ENCODE results near the gene PCDHGC5. TPM values are rescaled to one million over a fixed set of nuclear protein-coding genes. Genes with fewer than 3 reads are reported as not detected.
A peak's percentile ranks its signal among the peaks of the same experiment; 100 is the strongest.

The PCDHGC5 gene
- total RNA-seq, 2 donors from 2014 or later = 0.32 to 0.64 TPM

GRCh38 chr5:141506381-141507155 is 17.7 kb downstream of the PCDHGC5 start:
- H3K4me3 ChIP-seq = no peak overlapping the region
- no peak overlapping the region for H3K27ac ChIP-seq
- H3K27me3 ChIP-seq = no peaks in the 10 kb centered on the region
- no peak for DNase-seq
- no peak for TF ChIP-seq CTCF (IDR thresholded peaks at IDR 0.05)
- no peaks in the 10 kb centered on the region for H3K9me3 ChIP-seq
- H3K36me3 ChIP-seq = no peaks in the 10 kb centered on the region
- H3K4me1 ChIP-seq = no peaks in the 10 kb centered on the region
- no peak overlapping the region for H3K9ac ChIP-seq (ENCODE audit: low read depth in 2 of 2, low read length in 2 of 2)
- intact Hi-C loops (cut with DNase I) = no loop called here

- no peaks in the 10 kb centered on the region for H3K4me1 ChIP-seq
- H3K27ac ChIP-seq = peak overlapping the region; percentile 70
- TF ChIP-seq CTCF (IDR thresholded peaks at IDR 0.05) = no peak
- H3K9ac ChIP-seq (ENCODE audit: low read depth in 2 of 2, low read length in 2 of 2) = peak overlapping the region in 1 of 2 donors; percentile 35
- DNase-seq = no peak
- H3K36me3 ChIP-seq = no peaks in the 10 kb centered on the region
- H3K27me3 ChIP-seq = no peaks in the 10 kb centered on the region
- intact Hi-C loops (cut with DNase I) = no loop called here
- no peaks in the 10 kb centered on the region for H3K9me3 ChIP-seq
- no peak overlapping the region for H3K4me3 ChIP-seq
Observed at GRCh38 chr5:141507387-141508091, 18.7 kb downstream of the PCDHGC5 start.

- intact Hi-C loops (cut with DNase I) = no loop called here
- H3K27ac ChIP-seq = peak overlapping the region; percentile 70
- H3K27me3 ChIP-seq = no peaks in the 10 kb centered on the region
- TF ChIP-seq CTCF (IDR thresholded peaks at IDR 0.05) = no peak
- DNase-seq = no peak
- no peak overlapping the region for H3K4me3 ChIP-seq
- H3K4me1 ChIP-seq = no peaks in the 10 kb centered on the region
- H3K9me3 ChIP-seq = no peaks in the 10 kb centered on the region
- H3K36me3 ChIP-seq = no peaks in the 10 kb centered on the region
- no peak overlapping the region for H3K9ac ChIP-seq (ENCODE audit: low read depth in 2 of 2, low read length in 2 of 2)
Observed at GRCh38 chr5:141508440-141508797, 19.5 kb downstream of the PCDHGC5 start.

- no peak overlapping the region for H3K4me3 ChIP-seq
- H3K4me1 ChIP-seq = peaks cover 3% of the 10 kb centered on the region
- no peak for DNase-seq
- H3K27ac ChIP-seq = peak overlapping the region; percentile 70
- H3K9me3 ChIP-seq = no peaks in the 10 kb centered on the region
- no peak for TF ChIP-seq CTCF (IDR thresholded peaks at IDR 0.05)
- peak overlapping the region in 1 of 2 donors; percentile 43 for H3K9ac ChIP-seq (ENCODE audit: low read depth in 2 of 2, low read length in 2 of 2)
- H3K36me3 ChIP-seq = no peaks in the 10 kb centered on the region
- intact Hi-C loops (cut with DNase I) = no loop called here
- H3K27me3 ChIP-seq = no peaks in the 10 kb centered on the region
Observed at GRCh38 chr5:141508798-141509611, 20.1 kb downstream of the PCDHGC5 start.

GRCh38 chr5:141510160-141510559 is 21.3 kb downstream of the PCDHGC5 start:
- H3K27ac ChIP-seq = no peak overlapping the region
- peaks cover 8% of the 10 kb centered on the region for H3K4me1 ChIP-seq
- intact Hi-C loops (cut with DNase I) = no loop called here
- no peaks in the 10 kb centered on the region for H3K9me3 ChIP-seq
- no peak overlapping the region for H3K9ac ChIP-seq (ENCODE audit: low read depth in 2 of 2, low read length in 2 of 2)
- no peak overlapping the region for H3K4me3 ChIP-seq
- no peaks in the 10 kb centered on the region for H3K27me3 ChIP-seq
- no peaks in the 10 kb centered on the region for H3K36me3 ChIP-seq
- no peak for DNase-seq
- TF ChIP-seq CTCF (IDR thresholded peaks at IDR 0.05) = no peak

Data from colonic mucosa (tissue), 4 donors.